Measurements from ENCODE around the gene OR51V1.

The OR51V1 gene

GRCh38 chr11:5237420-5237819, 36.9 kb upstream of the OR51V1 start:
- TF ChIP-seq, protein P1, sequence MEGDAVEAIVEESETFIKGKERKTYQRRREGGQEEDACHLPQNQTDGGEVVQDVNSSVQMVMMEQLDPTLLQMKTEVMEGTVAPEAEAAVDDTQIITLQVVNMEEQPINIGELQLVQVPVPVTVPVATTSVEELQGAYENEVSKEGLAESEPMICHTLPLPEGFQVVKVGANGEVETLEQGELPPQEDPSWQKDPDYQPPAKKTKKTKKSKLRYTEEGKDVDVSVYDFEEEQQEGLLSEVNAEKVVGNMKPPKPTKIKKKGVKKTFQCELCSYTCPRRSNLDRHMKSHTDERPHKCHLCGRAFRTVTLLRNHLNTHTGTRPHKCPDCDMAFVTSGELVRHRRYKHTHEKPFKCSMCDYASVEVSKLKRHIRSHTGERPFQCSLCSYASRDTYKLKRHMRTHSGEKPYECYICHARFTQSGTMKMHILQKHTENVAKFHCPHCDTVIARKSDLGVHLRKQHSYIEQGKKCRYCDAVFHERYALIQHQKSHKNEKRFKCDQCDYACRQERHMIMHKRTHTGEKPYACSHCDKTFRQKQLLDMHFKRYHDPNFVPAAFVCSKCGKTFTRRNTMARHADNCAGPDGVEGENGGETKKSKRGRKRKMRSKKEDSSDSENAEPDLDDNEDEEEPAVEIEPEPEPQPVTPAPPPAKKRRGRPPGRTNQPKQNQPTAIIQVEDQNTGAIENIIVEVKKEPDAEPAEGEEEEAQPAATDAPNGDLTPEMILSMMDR (IDR thresholded peaks at IDR 0.05; ENCODE audit: low read depth, low read length) = no peak
- no peak for DNase-seq (ENCODE audit: extremely low read depth, low read depth)

DNA sequence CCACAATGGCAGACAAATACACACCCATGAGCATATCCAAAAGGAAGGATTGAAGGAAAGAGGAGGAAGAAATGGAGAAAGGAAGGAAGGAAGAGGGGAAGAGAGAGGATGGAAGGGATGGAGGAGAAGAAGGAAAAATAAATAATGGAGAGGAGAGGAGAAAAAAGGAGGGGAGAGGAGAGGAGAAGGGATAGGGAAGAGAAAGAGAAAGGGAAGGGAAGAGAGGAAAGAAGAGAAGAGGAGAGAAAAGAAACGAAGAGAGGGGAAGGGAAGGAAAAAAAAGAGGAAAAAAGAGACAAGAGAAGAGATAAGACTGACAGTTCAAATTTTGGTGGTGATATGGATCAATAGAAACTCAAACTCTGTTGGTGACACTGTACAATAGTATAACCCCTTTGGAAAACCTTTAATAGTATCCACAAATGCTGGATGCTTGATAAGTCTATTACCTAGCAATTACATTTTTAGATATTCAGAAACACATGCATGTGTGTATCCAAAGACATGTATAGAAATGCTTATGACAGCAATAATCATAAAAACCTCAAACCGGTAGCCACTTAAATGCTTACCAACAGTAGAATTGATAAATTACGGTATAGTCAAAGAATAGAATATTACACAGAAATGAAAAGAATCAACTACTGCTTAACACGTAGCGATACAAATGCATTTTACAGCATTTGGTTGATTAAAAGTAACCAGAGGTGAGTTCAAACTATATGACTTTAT, 35.0 kb upstream of the OR51V1 start:
- DNase-seq (ENCODE audit: extremely low read depth, low read depth) = no peak
- TF ChIP-seq, protein P1 (IDR thresholded peaks at IDR 0.05; ENCODE audit: low read depth, low read length) = no peak

DNA sequence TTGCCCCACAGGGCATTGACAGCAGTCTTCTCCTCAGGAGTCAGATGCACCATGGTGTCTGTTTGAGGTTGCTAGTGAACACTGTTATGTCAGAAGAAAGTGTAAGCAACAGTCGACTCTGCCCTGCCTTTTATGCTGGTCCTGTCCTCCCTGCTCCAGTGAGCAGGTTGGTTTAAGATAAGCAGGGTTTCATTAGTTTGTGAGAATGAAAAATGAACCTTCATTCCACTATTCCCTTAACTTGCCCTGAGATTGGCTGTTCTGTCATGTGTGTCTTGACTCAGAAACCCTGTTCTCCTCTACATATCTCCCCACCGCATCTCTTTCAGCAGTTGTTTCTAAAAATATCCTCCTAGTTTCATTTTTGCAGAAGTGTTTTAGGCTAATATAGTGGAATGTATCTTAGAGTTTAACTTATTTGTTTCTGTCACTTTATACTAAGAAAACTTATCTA, 33.9 kb upstream of the OR51V1 start, which contains the start of gene HBD:
Gene HBD, minus strand, starts transcription at position 103 of the 454 bp plus-strand sequence. Its CDS starts 50 bp downstream, at position 53.
- TF ChIP-seq, protein P1 (IDR thresholded peaks at IDR 0.05; ENCODE audit: low read depth, low read length) = no peak
- DNase-seq (ENCODE audit: extremely low read depth, low read depth) = no peak

DNA sequence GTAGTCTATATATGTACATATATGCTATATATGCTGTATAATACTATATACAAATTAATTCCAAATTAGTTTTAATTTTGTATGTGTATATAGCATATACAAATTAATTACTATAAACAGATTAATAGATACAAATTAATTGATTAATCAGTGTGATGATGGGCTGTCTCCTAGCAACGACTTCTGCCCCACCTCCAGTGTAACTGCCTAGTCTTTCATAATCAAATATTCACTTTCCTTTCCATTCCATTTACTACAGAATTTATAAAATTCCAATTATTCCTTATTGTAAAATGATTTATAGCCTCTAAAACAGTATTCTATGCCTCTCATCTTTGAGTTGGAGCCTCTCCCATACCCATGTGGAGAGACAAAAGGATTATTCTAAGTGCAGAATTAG, 32.8 kb upstream of the OR51V1 start:
- DNase-seq (ENCODE audit: extremely low read depth, low read depth) = no peak
- TF ChIP-seq, protein P1 (IDR thresholded peaks at IDR 0.05; ENCODE audit: low read depth, low read length) = no peak

DNA sequence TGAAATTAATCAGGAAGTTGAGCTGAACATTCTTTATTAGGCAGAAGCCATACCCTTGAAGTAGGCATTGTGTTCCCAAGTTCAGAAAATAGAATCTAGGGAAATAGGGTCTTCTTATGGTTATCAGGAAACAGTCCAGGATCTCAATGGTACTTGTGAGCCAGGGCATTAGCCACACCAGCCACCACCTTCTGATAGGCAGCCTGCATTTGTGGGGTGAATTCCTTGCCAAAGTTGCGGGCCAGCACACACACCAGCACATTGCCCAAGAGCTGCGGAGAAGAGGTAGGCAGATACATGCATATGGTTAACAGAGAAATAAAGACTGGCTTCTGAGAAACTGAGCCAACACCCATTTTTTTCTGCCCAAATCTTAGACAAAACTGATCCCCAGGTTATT, 32.3 kb upstream of the OR51V1 start:
- no peak for DNase-seq (ENCODE audit: extremely low read depth, low read depth)
- TF ChIP-seq, protein P1 (IDR thresholded peaks at IDR 0.05; ENCODE audit: low read depth, low read length) = no peak

DNA sequence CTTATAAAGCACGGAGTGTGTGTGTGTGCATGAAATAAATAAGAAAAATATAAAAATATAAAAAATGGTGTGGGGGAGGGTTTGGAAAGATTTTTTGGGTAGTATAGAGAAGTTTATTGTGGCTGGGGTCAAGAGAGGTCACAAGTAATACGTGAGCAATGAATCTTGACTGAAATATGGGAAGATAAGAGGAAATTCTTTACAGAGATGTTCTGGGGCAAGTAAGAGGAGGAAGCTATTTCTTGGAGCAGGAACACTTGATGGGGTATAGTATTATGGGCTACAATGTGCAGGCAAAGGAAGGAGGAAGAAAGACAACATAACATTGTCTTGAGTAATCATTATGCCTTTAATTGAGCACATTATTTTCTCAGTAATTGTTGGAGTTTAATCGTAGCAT, 31.7 kb upstream of the OR51V1 start:
- TF ChIP-seq, protein P1 (IDR thresholded peaks at IDR 0.05; ENCODE audit: low read depth, low read length) = no peak
- no peak for DNase-seq (ENCODE audit: extremely low read depth, low read depth)

GRCh38 chr11:5231111-5231510, 30.6 kb upstream of the OR51V1 start:
- TF ChIP-seq, protein P1 (IDR thresholded peaks at IDR 0.05; ENCODE audit: low read depth, low read length) = no peak
- DNase-seq (ENCODE audit: extremely low read depth, low read depth) = no peak

Data from AG09319 (cell line).